SK-MEL-5 (cell line): ENCODE data around the gene ELOVL4. TPM values are rescaled to one million over a fixed set of nuclear protein-coding genes. Genes with fewer than 3 reads are reported as not detected.

ENCODE experiments used
- DNase-seq: peaks from one replicate; pipeline ENCODE4 v3.0.0-alpha.2; 2016; ENCODE audit warnings: low read depth, low spot score
- in situ Hi-C: cut with HindIII; loops from 2 replicates; pipeline ENCODE4 v1.10.0; 2016; ENCODE audit warnings: low sequenced_read_pairs, high pct_unique_total_duplicates, low pct_unique_long_range_greater_than_20kb
- polyA plus RNA-seq, 2 experiments: library from polyadenylated mRNA; depleted of rRNA; stranded (reverse); fragments of >200 nt; gene quantifications; 2 replicates each; pipeline ENCODE4 v1.2.3, GENCODE V29; 2015
- total RNA-seq: library from RNA; depleted of rRNA; stranded (reverse); fragments of >200 nt; shearing (Covaris generic); gene quantifications from 2 replicates; pipeline ENCODE4 v1.2.3, GENCODE V29; 2014; rRNA removed

Gene ELOVL4
- 4.3 and 4.7 TPM in 2 replicates for total RNA-seq
- polyA plus RNA-seq (2015; cell fraction: cytosol; rRNA removed) = 5.8 and 8.0 TPM in 2 replicates
- polyA plus RNA-seq (2015; cell fraction: nucleus; rRNA removed) = 2.1 and 2.7 TPM in 2 replicates

- peak; percentile 66 for DNase-seq
- in situ Hi-C loops = no loop called here
These were observed at the start of gene ELOVL4 for GRCh38 chr6:79947191-79948186. TSS of gene ELOVL4 (minus strand) at chr6:79947553. CDS start at chr6:79947279, 274 bp downstream.

DNA sequence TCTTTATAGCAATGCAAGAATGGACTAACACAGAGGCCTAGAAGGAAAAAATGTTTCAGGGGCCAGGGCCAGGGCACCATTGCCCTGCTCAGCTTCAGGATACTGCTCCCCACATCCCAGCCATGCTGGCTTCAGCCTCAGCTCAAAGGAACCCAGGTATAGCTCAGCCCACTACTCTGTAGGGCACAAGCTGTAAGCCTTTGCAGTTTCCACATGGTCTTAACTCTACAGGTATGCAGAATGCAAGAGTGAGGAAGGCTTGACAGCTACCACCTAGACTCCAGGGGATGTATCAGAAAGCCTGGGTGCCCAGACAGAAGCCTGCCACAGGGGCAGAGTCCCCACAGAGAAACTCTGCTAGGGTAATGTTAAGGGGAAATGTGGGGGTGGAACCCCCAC is 46.6 kb upstream of the ELOVL4 start:
- DNase-seq = no peak
- in situ Hi-C loops = no loop called here

DNA sequence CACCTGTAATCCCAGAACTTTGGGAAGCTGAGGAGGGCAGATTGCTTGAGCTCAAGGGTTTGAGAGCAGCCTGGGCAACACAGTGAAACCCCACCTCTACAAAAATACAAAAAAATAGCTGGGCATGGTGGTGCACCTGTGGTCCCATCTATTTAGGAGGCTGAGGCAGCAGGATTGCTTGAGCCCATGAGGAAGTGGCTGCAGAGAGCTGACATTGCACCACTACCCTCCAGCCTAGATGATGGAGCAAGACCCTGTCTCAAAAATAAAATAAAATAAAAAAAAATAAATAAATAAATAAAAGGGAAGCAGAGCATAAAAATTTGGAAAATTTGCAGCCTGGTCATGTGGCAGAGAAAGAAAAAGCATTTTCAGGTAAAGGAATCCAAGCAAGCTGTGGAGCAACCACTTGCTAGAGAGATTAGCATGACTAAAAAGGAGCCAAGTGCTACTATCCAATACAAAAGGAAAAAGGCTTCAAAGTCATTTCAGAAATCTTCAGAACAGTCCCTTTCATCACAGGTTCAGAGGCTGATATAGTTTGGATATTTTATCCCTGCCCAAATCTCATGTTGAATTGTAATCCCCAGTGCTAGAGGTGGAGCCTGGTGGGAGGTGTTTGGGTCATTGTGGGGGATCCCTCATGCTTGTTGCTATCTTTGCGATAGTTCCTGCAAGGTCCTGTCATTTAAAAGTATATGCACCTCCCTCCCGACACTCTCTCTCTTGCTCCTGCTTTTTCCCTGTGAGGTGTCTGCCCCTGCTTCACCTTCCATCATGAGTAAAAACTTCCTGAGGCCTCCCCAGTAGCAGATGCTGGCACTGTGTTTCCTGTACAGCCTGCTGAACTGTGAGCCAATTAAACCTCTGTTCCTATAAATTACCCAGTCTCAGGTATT is 45.9 kb upstream of the ELOVL4 start:
- in situ Hi-C loops = no loop called here
- no peak for DNase-seq

DNA sequence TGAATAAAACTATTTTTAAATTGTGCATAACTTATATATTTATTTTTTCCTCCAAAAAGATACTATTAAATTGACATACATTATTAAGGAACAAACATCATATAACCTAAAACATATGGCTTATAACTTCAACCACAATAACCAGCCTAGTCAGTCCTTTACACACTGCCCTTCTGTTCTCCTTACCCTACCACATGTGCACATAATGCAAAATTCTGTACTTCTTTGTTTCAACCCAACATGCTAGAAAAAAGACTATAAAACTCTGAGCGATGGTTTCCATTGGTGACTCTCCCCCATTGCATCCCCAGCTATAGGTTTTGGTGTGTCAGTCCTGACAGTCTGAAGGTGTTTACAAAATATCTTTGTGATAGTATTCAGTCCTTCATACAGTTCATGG is 42.3 kb upstream of the ELOVL4 start:
- DNase-seq = peak; percentile 54
- in situ Hi-C loops = no loop called here

- in situ Hi-C loops = no loop called here
- DNase-seq = no peak
These were observed 37.8 kb upstream of the ELOVL4 start for GRCh38 chr6:79985128-79985527.

- in situ Hi-C loops = no loop called here
- peak; percentile 45 for DNase-seq
These were observed 36.9 kb upstream of the ELOVL4 start for GRCh38 chr6:79984261-79984660.

- no peak for DNase-seq
- in situ Hi-C loops = no loop called here
These were observed 34.3 kb upstream of the ELOVL4 start for GRCh38 chr6:79981652-79982051.

DNA sequence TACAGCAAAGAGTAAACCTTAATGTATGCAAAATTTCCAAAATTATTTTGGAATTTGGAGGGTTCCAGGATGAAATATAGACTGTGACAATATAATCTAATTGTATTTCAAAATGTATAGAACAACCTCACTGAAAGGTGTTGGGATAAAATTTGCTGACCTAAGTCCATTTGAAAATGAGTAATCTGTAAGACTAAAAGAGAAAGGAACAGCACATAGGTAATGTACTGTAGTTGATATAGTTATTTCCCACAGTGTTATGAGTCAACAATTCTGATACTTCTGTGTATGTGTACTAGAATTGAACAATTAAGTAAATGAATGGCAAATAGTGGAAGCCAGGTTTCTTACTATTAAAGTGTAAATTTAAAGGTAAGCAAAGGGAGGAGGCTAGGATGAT is 23.8 kb upstream of the ELOVL4 start:
- DNase-seq = no peak
- in situ Hi-C loops = no loop called here

DNA sequence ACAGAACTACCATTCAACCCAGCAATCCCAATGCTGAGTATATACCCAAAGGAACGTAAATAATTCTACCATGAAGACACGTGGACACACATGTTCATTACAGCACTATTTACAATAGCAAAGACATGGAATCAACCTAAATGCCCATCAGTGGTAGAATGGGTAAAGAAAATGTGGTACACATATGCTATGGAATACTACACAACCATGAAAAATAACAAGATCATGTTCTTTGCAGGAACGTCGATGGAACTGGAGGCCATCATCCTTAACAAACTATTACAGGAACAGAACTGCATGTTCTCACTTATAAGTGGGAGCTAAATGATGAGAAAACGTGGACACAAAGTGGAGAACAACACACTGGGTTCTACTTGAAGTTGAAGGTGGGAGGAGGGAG is 22.4 kb upstream of the ELOVL4 start:
- DNase-seq = no peak
- in situ Hi-C loops = no loop called here

DNA sequence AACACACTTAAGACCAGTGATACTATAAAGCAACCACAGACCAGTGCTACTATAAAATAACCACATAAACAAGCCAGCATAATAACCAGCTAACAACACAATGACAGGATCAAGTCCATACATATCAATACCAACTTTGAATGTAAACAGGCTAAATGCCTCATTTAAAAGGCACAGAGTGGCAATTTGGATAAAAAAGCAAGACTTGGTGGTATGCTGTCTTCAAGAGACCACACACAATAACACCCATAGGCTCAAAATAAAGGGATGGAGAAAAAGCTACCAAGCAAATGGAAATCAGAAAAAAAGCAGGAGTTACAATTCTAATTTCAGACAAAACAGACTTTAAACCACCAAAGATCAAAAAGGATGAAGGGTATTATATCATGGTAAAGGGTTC is 19.8 kb upstream of the ELOVL4 start:
- in situ Hi-C loops = no loop called here

GRCh38 chr6:79964607-79965081 is 17.3 kb upstream of the ELOVL4 start:
- no peak for DNase-seq
- in situ Hi-C loops = no loop called here

More for the DNA sequence above, 19.8 kb upstream of the ELOVL4 start:
- no peak for DNase-seq

- DNase-seq = no peak
- in situ Hi-C loops = no loop called here
These were observed 7.5 kb upstream of the ELOVL4 start for GRCh38 chr6:79954849-79955248.

DNA sequence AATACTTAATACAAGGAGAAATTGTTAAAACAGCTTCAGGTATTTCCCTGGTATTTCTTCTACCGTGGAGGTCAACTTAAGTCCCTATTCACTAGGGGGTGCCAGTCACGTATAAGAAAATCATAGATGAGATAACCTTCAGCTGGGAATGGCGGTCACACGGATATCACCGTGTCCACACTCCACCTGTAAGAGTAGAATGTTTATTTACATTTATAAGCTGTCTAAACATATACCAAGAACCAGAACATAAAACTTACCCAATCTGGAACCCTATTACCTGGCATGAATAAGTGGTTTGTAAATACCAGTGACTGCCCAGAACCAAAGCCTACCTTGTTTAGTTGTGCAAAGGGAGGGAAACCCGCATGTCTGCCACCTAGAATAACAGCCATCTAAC is 1.9 kb upstream of the ELOVL4 start:
- in situ Hi-C loops = no loop called here
- DNase-seq = peak; percentile 79

- in situ Hi-C loops = no loop called here
- DNase-seq = peak; percentile 44
These were observed 822 bp downstream of the ELOVL4 start for GRCh38 chr6:79946272-79947190.

DNA sequence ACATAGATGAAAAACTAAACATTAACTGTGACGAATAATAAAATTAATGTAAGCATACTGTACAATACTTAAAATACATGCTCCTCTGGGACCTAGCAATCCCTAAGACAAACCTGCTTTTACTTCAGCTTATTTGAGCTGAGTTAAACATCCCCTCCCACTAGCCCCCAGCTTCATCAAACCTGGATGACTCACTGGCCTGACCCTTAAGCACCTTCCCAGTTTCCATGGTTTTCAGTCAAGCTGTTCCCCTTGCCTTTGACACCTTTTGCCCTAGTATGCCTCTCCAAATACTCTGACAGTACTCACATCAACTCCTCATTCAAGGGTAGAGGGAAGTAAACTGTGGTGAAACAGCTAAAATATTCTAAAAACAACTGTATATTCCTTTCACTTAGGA is 4.2 kb downstream of the ELOVL4 start:
- in situ Hi-C loops = no loop called here
- no peak for DNase-seq

DNA sequence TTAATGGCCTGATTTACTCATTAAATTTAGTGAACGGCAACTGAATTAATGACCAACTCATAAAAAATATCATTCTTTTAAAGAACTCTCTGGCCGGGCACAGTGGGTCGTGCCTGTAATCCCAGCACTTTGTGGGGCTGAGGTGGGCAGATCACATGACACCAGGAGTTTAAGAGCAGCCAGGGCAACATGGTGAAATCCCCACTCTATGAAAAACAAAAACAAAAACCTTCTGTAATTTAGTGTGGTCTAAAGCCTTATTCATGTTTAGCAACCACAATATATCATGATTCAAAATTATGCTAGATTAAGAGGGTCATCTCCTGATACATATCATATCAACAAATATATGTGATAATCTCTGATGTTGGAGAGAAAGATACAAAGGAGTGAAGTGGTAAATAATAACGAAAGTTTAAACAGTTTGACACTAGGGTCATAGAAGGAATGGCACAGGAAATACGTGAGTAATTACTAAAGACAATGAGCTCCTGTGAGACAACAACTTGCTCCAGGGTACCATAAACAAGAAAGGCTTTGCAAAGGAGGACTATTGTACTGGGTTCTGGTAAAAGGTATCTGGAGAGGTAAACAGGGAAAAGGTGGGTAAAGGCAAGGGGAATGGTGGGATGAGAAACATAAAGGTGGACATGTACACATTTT is 5.7 kb downstream of the ELOVL4 start:
- in situ Hi-C loops = no loop called here
- peak; percentile 48 for DNase-seq
